Globus pallidus (tissue), 1 donor: ENCODE results near the gene GIMD1.

Experiments used
- DNase-seq: peaks from one replicate; pipeline ENCODE4 v3.0.0-alpha.2; 2015; ENCODE audit warnings: low spot score

Gene GIMD1

GRCh38 chr4:106315476-106315967 lies 53.1 kb downstream of the GIMD1 start:
- peak; percentile 12 for DNase-seq

GRCh38 chr4:106314960-106315359 lies 53.6 kb downstream of the GIMD1 start:
- DNase-seq = no peak

- DNase-seq = no peak
Measured at GRCh38 chr4:106312997-106313522, 55.5 kb downstream of the GIMD1 start.

- DNase-seq = no peak
Measured at GRCh38 chr4:106312377-106312776, 56.2 kb downstream of the GIMD1 start.
